ENCODE measurements around the gene KCNH1.

Gene KCNH1

DNA sequence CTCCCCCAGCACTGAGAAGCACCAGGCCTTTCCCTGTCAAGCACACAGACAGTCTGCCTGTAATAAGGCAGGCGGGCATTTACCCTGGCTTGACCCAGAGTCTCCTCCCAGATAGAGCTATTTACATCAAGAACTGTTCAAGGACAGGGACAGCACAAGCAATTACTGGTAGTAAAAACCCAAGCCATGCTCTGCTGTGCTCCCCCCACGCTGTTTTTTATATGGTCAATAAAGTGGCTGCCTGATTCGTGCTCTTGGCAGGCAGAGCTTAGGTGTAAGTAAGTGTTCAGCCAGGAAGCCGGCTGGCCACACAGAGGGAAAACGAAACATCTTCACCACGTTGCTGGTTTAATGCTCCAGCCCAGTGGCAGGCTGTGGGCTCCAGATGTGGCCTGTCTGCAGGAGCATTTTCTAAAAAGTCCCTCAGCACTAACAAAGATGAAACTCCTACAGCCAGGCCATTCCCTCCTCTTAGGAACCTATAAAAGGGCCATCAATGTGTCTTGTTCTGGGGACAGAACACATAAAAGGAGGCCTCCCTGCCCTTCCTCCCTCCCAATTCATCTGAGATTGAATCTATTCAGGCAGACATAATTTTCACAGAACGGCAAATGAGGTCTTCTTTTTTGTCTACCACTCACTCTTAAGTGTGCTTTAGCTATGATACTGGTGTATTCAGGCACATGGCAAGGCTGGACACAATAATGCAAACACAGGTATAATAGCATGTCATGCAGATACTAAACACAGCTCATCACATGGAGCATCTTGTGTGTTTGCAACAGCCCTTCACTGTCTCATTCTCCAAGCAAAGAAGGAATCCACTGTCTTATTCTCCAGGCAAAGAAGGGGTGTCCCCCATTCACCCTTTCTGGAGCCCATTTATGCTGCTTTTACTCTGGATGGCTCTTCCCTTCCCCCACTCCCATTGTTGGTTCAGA is 426.4 kb downstream of the KCNH1 start:
- DNase-seq (ENCODE audit: low read depth) = no peak

- no peak for DNase-seq (ENCODE audit: low read depth)
Measured at GRCh38 chr1:210706246-210706645, 427.7 kb downstream of the KCNH1 start.

- DNase-seq (ENCODE audit: low read depth) = no peak
Measured at GRCh38 chr1:210705086-210705485, 428.9 kb downstream of the KCNH1 start.

GRCh38 chr1:210703593-210703992 is 430.4 kb downstream of the KCNH1 start:
- DNase-seq (ENCODE audit: low read depth) = no peak

- DNase-seq (ENCODE audit: low read depth) = no peak
Measured at GRCh38 chr1:210702506-210702905, 431.4 kb downstream of the KCNH1 start.

DNA sequence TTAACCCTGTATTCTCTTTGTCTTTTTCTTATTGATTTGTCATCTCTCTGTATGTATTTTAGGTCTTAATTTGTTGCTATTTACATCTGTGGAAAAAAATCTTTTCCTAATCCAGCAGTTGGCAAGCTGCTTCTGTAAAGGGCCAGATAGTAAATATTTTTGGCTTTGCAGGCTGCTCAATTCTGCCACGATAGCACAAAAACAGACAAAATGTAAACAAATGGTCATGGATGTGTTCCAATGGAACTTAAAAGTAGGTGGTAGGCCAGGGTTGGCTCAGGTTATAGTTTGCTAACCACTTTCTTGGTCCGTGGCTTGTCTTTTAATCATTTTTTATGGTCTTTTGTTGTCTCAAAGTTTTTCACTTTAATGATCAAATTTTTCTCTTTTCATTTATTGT is 433.4 kb downstream of the KCNH1 start:
- no peak for DNase-seq (ENCODE audit: low read depth)

DNA sequence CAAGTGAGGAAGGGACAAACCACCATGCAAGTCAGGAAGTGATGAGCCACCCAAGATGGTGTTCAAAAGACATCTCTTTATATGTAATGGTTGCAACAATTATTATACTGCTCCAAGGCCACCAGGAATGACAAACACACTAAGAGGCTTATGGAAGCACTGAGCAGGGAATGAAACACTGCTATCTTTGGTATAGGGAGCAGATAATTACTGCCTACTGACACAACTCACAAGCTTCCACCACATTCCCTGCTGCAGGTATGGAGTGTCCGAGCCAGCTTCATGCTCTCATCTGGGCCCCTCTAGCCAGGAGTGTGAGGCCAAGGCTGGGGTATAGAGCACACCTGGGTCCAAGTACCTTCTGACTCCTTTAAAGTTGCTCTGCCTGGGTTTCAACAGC is 433.9 kb downstream of the KCNH1 start:
- DNase-seq (ENCODE audit: low read depth) = no peak

- DNase-seq (ENCODE audit: low read depth) = no peak
Measured at GRCh38 chr1:210698661-210699060, 435.3 kb downstream of the KCNH1 start.

- no peak for DNase-seq (ENCODE audit: low read depth)
Measured at GRCh38 chr1:210697185-210697584, 436.8 kb downstream of the KCNH1 start.

DNA sequence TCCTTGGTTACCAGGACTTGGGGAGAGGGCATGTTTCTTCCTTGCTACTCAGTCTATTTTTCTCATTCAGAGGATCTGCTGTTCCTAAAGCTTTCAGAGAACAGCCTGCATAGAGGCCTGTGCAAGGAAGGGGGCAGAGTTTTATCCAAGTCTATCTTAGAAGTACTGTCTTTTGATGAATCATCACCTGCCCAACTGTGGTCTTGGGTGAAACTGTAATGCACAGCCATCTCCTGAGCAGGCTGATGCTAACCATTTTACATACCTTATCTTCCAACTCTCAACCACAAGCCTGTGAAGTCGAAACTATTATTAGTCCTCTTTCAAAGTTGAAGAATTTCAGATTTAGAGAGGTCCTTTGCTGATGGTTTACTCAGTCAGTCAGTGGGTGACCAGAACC is 437.2 kb downstream of the KCNH1 start:
- no peak for DNase-seq (ENCODE audit: low read depth)

- DNase-seq (ENCODE audit: low read depth) = no peak
Measured at GRCh38 chr1:210695026-210695425, 438.9 kb downstream of the KCNH1 start.

- DNase-seq (ENCODE audit: low read depth) = no peak
Measured at GRCh38 chr1:210692796-210693195, 441.2 kb downstream of the KCNH1 start.

DNA sequence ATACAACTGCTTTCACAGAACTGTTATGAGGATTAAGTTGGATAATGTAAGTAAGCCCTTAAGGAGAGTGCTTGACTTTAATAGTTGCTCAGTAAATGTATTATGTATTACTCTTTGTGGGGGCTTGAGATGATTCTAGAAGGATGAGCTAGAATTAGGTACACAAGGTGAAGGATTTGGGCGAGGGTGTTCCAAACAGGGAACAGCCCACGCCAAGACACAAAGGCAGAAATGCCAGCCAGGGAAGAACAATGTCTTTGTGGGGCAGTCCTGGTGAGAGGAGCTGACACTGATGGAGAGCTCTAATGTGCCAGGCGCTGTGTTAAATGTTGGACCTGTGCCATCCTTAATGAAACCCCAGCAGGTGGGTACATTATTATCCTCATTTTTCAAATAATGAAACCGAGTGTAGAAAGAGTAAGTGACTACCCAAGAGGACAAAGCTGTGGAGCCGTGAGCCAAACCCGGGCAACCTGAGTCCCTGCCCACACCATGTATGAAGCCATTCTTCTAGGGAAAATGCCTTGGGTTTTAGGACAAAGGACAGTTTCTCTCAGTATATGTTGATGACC is 442.8 kb downstream of the KCNH1 start:
- DNase-seq (ENCODE audit: low read depth) = no peak

- DNase-seq (ENCODE audit: low read depth) = no peak
Measured at GRCh38 chr1:210690236-210690635, 443.7 kb downstream of the KCNH1 start.

DNA sequence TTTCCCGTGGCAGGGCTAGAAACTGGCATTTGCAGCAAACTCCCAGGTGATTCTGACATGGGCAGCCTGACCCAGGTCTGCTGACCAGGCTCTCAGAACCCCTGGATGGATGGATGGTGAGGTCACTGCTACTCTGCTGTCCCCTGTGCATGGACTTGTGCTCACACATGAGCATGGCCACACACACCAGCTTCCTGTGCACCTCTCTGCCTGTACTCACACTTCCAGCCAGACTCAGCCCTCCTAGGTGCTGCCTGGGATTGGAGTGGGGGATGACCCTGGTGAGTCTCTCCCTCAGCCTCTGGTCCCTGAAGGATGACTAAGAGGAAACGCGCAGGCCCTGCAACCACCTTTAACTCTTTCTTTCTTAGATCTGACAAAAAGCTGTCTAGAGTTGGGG is 444.1 kb downstream of the KCNH1 start:
- no peak for DNase-seq (ENCODE audit: low read depth)

DNA sequence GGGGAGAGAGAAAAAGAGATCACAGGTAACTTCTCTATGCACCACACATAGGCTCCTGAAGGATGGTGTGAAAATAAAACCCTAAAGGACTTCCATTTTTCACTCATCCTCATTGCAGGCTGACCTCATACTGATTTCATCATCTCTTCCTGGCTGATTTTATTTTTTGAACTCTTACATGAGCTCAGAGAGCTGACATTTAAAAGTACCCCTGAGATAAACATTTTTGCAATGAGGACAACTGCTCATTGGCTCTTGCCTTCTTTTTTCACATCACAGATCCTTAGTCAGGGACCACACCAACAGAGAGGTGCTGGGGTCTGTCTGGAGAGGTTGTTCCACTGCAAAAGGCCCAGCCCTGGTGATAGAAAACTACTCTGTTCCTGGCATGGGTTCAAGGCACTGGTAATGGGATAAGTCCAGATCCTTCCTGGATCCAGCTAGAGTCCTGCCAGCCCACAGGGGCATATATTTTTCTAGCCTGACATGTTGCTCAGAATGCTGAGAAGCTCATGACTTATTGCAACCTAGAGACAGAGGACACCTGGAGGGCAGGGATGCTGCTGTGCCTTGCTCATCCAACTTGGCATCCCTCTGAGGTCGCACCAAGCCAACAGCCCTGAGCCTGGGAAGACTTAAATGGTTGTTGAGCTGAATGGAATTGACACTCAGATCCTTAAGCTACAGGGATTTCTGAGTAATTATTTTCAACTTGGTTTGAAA is 445.3 kb downstream of the KCNH1 start:
- no peak for DNase-seq (ENCODE audit: low read depth)

DNA sequence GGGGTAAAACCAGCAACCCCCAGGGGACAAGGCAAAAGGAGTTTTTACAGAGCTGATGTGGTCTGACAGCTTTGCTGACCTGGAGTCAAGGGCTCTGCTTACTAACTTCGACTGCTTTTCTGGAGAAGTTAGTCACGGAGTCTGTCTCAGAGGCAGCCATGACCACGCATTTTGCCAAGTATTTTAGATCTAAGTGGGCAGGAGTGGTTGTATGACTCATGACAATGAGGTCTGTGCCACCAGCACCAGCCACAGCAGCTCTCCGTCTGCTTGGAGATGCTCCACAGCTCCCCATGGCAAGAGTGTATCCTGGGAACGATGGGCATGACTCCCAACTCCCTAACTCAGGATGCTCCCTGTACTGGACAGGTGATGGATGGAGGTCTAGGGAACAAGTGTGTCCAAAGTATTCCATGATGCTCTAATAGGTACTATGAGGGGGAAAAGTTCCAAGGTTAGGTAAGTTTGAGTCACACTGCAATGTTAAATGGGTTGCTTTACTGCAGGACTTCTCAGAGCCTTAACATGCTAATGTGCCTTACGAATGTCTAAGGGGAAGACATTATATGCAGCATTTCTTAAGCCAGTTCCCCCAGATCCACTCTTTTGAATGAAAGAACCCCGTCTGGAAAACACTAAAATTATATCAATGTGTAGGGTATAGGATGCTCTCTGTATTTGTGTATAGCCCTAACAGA is 446.2 kb downstream of the KCNH1 start:
- DNase-seq (ENCODE audit: low read depth) = no peak

DNA sequence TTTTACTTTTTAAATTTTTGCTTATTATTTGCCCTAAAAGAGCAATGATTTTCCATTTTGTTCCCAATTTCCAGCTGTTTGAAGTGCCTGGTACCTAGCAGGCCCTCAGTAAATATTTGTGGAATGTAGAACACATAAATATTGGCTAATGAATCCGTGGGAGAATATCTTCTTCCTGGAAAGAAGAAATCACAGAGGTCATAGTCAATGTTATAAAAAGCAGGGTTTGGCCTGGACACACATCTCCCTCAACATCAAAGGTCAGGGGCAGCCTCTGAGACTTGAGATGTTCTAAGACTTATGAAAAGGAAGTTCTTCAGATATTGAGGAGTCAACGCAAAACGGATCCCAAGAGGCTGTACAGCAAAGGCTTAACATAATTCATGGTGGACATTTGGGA is 447.1 kb downstream of the KCNH1 start:
- DNase-seq (ENCODE audit: low read depth) = no peak

DNA sequence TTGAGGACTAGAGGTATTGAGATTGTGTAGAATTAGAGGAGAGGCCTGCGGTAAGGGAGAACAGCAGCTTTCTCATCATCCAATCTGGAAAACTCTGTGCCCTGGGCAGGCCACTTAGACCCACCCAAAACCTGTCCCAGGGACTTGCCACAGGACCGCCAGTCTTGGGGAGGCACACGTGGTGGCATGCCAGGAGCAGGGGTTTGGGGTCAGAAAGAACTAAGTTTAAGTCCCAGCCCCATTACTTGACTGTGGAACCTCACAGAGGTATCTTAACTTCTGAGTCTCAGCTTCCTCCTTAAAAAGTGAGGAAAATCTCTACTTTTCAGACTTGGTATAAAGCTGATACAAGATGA is 448.7 kb downstream of the KCNH1 start:
- DNase-seq (ENCODE audit: low read depth) = no peak

- DNase-seq (ENCODE audit: low read depth) = no peak
Measured at GRCh38 chr1:210684466-210685294, 449.3 kb downstream of the KCNH1 start.

DNA sequence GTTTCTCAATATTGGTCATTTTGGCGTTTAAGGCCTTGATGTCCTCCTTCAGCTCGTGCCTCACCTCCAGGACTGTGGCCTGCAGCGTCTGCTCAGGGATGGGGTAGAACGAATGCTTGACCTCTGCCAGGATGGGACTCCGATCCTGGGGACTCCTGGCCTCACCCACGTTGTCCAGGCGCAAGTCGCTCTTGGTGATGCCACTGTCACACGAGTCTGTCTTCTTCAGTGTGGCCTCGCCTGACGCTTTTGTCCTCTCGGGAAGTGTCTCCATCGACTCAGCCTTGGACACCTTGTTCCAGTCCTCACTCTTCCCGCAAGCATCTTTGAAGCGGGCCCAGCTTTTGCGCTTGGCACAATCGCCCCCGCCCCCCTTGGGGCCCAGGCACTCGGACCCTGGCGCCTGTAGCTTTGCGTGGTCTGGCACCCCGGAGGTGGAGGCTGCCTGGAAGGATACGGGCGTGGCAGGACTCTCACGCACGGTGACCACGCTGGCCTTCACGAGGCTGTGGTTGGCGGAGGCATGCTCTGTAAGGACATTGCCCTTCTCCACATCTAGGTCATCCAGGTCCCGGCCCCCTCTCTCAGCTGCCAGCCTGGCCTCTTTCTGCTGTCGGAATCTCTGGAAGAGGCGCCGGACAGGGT is 450.4 kb downstream of the KCNH1 start:
- DNase-seq (ENCODE audit: low read depth) = no peak

All from stimulated activated CD4-positive, alpha-beta T cell treated with anti-CD3 and anti-CD28 coated beads, Interleukin-2, amount 100 ng/mL, for 4 hours (primary cell).